GM10266 (cell line): ENCODE measurements around the gene POLR3GL.
A peak's percentile ranks its signal among the peaks of the same experiment; 100 is the strongest.

ENCODE experiments used
- DNase-seq: peaks from one replicate; pipeline ENCODE4 v3.0.0; 2012; ENCODE audit errors: extremely low spot score
- CTCF ChIP-seq: IDR thresholded peaks from 2 replicates; pipeline ENCODE4 v1.5.1; 2012; ENCODE audit warnings: mild to moderate bottlenecking, low read depth; ENCODE audit not compliant: control insufficient read depth, insufficient read depth; ENCODE audit errors: missing control alignments

The POLR3GL gene

GRCh38 chr1:145978471-145978853 is 14.0 kb downstream of the POLR3GL start:
- DNase-seq, result no peak
- no peak for TF ChIP-seq CTCF

GRCh38 chr1:145978854-145979745 is 14.6 kb downstream of the POLR3GL start:
- peak; percentile 52 for TF ChIP-seq CTCF
- DNase-seq, result peak; percentile 88

- no peak for DNase-seq
- no peak for TF ChIP-seq CTCF
These were observed 15.4 kb downstream of the POLR3GL start for GRCh38 chr1:145979746-145980456.

- TF ChIP-seq CTCF, result no peak
- no peak for DNase-seq
These were observed 16.0 kb downstream of the POLR3GL start for GRCh38 chr1:145980457-145980994.

GRCh38 chr1:145982010-145982723 is 17.7 kb downstream of the POLR3GL start:
- DNase-seq, result no peak
- no peak for TF ChIP-seq CTCF

GRCh38 chr1:145983206-145983675 is 18.8 kb downstream of the POLR3GL start:
- TF ChIP-seq CTCF, result no peak
- no peak for DNase-seq
